NCI-H1930 (cell line): Measurements from ENCODE around the gene CCDC188.

Source experiments
- DNase-seq, 2 experiments: peaks; one replicate each; lab custom pipeline; 2025; lab: John Stamatoyannopoulos, UW

The CCDC188 gene

DNA sequence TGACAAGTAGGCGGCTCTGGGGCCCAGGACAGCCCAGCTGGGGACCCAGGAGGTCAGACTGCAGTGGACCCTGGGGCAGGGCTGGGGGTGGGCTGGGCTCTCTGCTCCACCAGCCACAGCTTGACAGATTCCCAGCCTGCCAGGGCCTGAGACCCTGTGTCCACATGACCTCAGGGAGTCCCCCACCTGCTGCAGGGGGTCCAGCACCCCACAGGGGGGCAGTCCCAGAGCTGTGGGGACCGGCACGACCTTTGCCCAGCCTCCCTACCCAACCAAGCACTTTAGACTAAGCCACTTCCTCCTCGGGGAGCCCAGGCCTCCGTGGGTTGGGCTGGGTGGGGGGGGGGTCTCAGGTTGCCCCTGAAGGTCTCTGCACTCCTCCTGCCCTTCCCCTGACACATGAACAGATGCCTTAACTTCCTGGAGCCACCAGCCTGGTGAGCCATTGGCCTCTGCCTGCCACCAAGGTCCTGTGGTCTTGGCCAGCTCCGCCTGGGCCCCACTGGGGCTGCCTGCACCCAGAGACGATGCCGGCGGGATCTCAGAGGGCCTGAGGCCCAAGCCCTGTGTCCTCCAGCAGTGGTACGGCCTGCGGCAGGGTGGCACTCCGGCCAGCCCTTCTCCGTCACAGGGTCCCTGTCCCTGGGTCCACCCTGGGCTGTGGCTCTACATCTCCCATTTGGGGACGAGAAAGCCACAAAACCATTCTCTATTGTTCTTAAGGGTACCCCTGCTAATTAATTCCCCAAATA lies 3.4 kb downstream of the CCDC188 start:
- no peak for DNase-seq

- DNase-seq, result no peak
Observed at GRCh38 chr22:20146777-20147176, 4.1 kb downstream of the CCDC188 start.

DNA sequence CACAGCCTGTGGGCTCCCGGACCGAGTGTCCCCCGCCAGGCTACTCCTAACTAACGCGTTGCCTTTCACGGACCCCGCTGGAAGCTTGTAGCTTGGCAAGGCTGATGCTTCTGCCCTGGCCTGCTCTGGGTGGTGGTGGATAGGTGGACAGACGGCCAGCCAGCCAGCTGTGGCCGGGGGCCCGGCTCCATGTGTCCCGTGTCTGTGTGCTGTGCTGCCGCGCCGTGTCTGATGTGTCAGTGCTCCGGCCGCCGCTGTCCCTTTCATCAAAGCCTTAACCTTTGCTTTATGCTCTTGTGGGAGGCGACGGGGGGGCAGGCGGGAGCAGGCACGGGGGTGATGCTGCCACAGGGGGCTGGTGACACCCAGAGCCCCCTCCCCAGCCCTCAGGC lies 5.0 kb downstream of the CCDC188 start:
- no peak for DNase-seq

GRCh38 chr22:20145206-20145831 lies 5.5 kb downstream of the CCDC188 start:
- DNase-seq, result no peak

DNA sequence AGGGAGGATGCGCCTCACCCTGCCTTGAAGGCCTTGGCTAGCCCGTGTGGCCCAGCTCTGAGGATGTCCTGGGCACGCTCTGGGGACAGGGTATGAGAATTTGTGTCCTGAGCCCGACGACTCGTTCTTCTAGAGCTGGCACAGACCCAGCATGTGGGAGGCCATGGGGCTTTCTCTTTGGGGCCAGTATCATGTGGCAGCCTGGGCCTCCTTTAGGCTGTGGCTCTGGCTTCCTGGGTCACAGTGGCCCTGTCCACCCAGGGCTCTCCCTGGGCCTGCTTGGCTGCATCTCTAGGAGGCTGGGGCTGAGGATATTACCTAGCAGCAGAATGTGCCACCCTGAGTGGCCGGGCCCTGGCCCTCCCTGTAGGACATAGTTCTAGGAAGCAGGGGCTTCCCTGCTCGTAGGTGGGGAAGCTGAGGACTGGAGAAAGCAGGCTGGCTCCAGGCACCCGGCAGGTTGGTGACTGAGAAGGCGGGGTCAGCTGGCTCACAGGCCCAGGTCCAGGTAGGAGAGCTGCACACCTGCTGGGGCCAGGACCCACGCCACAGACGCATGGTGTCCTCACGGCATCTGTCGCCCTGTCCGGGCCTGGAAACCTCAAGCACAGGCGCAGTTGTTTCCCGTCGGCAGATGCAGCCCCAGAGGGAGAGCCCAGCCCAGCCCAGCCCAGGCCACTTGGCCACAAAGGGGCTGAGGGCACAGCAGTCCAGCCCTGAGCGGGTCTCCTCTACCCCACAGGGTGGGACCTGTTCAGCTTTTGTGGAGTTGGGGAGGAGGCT lies 6.8 kb downstream of the CCDC188 start:
- no peak for DNase-seq

DNA sequence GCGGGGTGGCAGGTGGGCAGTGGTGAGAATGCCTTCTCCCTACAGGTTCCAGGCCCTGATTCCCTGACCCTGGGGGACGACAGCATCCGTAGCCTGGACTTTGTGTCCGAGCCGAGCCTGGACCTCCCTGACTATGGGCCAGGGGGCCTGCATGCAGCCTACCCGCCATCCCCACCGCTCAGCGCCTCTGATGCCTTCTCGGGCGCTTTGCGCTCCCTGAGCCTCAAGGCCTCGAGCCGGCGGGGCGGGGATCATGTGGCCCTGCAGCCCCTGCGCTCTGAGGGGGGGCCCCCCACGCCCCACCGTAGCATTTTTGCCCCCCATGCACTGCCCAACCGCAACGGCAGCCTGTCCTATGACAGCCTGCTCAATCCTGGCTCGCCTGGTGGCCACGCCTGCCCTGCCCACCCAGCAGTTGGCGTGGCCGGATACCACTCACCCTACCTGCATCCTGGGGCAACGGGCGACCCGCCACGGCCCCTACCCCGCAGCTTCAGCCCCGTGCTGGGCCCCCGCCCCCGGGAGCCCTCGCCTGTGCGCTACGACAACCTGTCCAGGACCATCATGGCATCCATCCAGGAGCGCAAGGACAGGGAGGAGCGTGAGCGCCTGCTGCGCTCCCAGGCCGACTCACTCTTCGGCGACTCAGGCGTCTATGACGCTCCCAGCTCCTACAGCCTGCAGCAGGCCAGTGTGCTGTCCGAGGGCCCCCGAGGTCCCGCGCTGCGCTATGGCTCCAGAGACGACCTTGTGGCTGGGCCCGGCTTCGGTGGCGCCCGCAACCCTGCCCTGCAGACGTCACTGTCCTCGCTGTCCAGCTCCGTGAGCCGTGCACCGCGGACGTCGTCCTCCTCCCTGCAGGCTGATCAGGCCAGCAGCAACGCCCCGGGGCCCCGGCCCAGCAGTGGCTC lies 7.9 kb downstream of the CCDC188 start:
- DNase-seq, result no peak

- no peak for DNase-seq
Observed at GRCh38 chr22:20141186-20142077, 9.4 kb downstream of the CCDC188 start.

DNA sequence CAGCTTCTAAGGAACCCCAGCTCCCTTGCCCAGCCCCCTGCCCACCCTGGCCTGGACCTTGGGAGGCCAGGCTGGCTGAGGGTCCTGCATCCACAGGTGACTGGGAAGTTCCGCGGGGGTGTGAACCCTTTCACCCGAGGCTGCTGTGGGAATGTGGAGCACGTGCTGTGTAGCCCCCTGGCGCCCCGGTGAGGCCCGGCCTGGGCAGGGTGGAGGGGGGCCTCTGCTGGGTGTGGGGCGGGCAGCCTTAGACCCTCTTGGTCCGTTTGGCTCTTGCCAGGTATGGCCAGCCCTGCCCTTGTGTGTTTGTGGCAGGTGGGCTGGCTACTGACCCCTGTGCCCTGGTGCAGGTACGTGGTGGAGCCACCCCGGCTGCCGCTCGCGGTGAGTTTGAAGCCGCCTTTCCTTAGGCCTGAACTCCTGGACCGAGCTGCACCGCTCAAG lies 10.3 kb downstream of the CCDC188 start:
- no peak for DNase-seq

GRCh38 chr22:20140107-20140445 lies 10.8 kb downstream of the CCDC188 start:
- no peak for DNase-seq

DNA sequence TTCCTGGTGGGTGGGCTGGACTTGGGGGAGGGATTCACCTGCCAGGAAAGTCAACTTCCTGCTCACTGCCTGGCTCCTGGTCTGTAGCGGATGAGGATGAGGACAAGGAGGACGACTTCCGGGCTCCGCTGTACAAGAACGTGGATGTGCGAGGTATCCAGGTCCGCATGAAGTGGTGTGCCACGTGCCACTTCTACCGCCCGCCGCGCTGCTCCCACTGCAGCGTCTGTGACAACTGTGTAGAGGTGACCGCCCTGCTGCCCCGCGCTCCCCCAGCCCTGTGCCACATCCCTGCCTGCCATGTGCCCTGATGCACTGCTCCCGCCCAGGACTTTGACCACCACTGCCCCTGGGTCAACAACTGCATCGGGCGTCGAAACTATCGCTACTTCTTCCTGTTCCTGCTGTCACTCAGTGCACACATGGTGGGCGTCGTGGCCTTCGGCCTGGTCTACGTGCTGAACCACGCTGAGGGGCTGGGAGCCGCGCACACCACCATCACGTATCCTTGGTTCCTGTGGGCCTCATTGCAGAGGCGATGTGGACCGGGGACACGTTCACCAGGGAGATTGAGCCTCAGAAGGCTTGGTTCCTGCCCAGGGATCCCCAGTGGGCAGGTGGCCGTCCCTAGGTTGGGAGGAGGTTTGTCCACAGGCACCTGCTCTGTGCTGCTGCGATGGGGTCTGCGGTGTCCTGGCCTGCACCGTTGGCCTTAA lies 11.3 kb downstream of the CCDC188 start:
- DNase-seq, result no peak

GRCh38 chr22:20138868-20139267 lies 12.0 kb downstream of the CCDC188 start:
- no peak for DNase-seq

DNA sequence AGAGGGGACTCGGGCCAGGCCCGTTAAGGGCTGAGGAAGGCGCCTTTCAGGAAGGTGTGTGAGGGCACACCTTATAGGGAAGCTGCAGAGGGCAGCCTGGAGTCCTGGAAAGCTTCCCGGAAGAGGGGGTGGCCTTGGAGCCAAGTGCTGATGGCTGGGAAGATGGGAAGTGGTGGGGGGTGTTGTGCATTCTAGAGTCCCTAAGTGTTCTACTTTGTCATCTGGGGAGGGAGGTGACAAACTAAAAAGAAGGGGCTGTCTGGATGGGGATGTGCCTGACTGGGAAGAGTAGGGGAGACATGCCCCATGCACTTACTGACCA lies 12.5 kb downstream of the CCDC188 start:
- no peak for DNase-seq

DNA sequence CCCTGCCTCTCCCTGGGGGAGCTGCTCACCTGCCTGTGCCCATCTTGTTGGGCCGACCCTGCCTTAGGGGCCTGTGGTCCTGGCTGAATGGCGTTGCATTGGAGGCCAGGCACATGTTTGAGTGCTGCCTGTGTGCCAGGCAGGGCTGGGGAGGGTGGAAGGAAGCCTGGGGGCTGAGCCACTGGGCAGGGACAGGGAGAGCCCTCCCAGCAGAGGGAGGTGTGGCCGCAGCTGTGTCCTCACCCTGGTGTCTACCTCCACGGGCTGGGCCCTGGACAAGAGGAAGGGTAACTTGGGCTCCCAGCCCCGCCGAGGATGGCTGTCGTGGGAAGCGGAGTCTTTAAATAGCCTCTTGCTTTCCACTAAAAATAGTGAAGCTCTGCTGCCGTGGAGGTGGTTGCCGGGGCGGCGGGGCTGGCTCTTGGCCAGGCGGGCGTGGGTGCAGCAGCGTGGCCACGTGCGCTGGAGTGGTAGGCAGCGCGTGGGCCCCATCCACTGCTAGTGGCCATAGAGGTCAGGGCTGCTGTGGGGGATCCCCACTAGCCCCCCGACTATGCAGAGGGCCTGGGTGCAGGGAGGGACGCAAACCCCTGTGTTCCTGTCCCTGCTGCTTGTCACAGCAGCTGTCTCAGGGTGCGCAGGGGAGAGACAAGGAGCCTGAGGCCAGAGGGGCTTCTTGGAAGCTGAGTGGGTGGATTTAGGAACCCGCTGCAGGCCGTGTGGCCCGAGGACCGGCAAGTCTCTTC lies 13.0 kb downstream of the CCDC188 start:
- no peak for DNase-seq

- DNase-seq, result no peak
Observed at GRCh38 chr22:20137113-20137512, 13.7 kb downstream of the CCDC188 start.

GRCh38 chr22:20136603-20136873 lies 14.3 kb downstream of the CCDC188 start:
- no peak for DNase-seq

DNA sequence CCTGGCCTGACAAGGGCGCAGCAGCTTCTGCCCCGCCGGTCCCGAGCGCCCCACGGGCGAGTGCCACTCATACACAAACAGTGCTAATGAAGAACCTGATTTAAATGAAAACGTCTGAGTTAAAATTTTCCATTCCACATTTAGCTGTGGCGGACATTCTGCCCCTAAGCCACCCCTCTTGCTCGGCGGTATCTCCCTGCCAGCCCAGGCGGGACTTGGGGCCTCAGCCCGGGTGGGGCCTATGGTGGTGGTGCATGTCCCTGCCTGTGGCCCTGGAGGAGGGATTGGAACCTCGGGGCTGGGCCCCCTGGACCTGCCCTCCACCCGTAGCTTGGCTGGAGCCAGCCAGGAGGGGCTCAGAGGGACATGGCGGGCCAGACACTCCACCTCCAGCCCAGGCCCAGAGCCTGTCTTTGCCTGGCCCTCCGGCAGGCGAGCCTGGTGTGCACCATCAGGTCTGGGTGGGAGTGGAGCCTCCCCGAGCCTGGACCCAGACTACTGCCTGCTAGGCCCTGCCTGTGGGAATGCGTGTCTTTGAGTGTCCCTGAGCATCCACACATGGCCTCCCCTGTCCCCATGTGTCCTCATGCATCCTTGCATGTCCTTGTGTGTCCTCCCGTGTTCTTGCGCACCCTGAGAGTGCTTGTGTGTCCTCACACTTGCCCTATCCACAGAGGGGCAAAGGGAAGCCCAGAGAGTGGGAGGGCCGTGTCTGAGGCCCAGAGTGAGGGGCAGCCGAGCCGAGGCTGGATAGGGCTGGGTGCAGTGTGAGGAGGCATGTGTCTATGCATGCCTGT lies 14.9 kb downstream of the CCDC188 start:
- DNase-seq, result no peak

- no peak for DNase-seq
Observed at GRCh38 chr22:20135265-20135664, 15.6 kb downstream of the CCDC188 start.

DNA sequence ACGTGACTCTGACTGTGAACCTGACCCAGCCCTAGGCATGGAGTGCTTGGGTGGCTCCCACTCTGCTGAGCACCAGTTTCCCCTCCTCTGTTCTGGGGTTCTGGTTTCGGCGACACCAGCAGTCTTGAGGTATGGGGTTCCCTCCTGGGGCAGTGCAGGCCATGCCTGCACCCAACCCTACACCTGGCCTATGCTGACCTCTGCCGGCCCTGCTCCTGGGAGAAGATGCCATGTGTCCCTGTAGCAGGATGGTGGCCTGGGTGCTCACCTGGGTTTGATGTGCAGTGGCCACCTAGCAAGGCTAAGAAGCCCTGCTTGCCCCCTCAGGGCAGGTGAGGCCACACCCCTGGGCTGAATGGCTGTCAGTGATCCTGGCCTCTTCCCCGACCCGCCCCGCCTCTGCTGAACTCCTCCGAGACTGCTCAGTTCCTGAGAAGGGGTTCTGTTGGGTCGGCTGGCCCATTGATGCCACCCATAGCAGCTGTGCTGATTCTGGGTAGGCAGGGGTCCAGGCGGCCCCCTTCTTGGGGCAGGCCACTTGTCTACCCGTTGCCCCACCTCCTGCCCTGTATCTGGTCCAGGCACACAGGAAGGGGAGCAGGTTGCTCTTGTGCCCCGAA lies 16.8 kb downstream of the CCDC188 start:
- DNase-seq, result no peak
